ENCODE results near the gene HCN2. TPM values are rescaled to one million over a fixed set of nuclear protein-coding genes. Genes with fewer than 3 reads are reported as not detected.

Gene HCN2
- total and polyA plus RNA-seq, 12 donors: 0.74 to 9.1 (median 3.6) TPM

GRCh38 chr19:577439-578392 lies 12.0 kb upstream of the HCN2 start:
- no peak for TF ChIP-seq POLR2A (IDR thresholded peaks at IDR 0.05)
- TF ChIP-seq, protein P1, sequence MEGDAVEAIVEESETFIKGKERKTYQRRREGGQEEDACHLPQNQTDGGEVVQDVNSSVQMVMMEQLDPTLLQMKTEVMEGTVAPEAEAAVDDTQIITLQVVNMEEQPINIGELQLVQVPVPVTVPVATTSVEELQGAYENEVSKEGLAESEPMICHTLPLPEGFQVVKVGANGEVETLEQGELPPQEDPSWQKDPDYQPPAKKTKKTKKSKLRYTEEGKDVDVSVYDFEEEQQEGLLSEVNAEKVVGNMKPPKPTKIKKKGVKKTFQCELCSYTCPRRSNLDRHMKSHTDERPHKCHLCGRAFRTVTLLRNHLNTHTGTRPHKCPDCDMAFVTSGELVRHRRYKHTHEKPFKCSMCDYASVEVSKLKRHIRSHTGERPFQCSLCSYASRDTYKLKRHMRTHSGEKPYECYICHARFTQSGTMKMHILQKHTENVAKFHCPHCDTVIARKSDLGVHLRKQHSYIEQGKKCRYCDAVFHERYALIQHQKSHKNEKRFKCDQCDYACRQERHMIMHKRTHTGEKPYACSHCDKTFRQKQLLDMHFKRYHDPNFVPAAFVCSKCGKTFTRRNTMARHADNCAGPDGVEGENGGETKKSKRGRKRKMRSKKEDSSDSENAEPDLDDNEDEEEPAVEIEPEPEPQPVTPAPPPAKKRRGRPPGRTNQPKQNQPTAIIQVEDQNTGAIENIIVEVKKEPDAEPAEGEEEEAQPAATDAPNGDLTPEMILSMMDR (IDR thresholded peaks at IDR 0.05): no peak
- peaks cover 0 to 26% of the 10 kb centered on the region in 2 donors for H3K36me3 ChIP-seq (replicated peaks in 1 of 2)
- DNase-seq: no peak
- peak overlapping the region in 3 of 5 donors; percentile 89 to 97 (median 94) for H3K27ac ChIP-seq
- no peaks in the 10 kb centered on the region for H3K27me3 ChIP-seq
- intact Hi-C loops (cut with DNase I): no loop called here
- H3K4me3 ChIP-seq: no peak overlapping the region
- H3K4me1 ChIP-seq (replicated peaks in 1 of 2): peaks cover 54 to 58% of the 10 kb centered on the region in 2 donors
- no peaks in the 10 kb centered on the region for H3K9me3 ChIP-seq (replicated peaks in 1 of 3)
- 84 to 90% (median 86%) methylated on average over 19 to 66 of the region's 66 CpGs for WGBS, 4 donors

GRCh38 chr19:579111-579841 lies 10.4 kb upstream of the HCN2 start:
- TF ChIP-seq, protein P1 (IDR thresholded peaks at IDR 0.05): no peak
- no peak for TF ChIP-seq POLR2A (IDR thresholded peaks at IDR 0.05)
- H3K27me3 ChIP-seq: no peaks in the 10 kb centered on the region
- H3K4me1 ChIP-seq (replicated peaks in 1 of 2): peaks cover 57 to 63% of the 10 kb centered on the region in 2 donors
- peaks cover 0 to 35% of the 10 kb centered on the region in 2 donors for H3K36me3 ChIP-seq (replicated peaks in 1 of 2)
- intact Hi-C loops (cut with DNase I): no loop called here
- no peak overlapping the region for H3K4me3 ChIP-seq
- WGBS, 4 donors: 82 to 89% (median 85%) methylated on average over 18 to 46 of the region's 46 CpGs
- peak in 1 of 7 donors; percentile 38 for DNase-seq
- peak overlapping the region in 1 of 5 donors; percentile 27 for H3K27ac ChIP-seq
- H3K9me3 ChIP-seq (replicated peaks in 1 of 3): no peaks in the 10 kb centered on the region

- DNase-seq: no peak
- no peak for TF ChIP-seq POLR2A (IDR thresholded peaks at IDR 0.05)
- TF ChIP-seq, protein P1 (IDR thresholded peaks at IDR 0.05): no peak
- no peaks in the 10 kb centered on the region for H3K27me3 ChIP-seq
- no peak overlapping the region for H3K4me3 ChIP-seq
- H3K9me3 ChIP-seq (replicated peaks in 1 of 3): no peaks in the 10 kb centered on the region
- H3K36me3 ChIP-seq (replicated peaks in 1 of 2): peaks cover 0 to 35% of the 10 kb centered on the region in 2 donors
- H3K27ac ChIP-seq: peak overlapping the region in 1 of 5 donors; percentile 27
- H3K4me1 ChIP-seq (replicated peaks in 1 of 2): peaks cover 53 to 62% of the 10 kb centered on the region in 2 donors
- 77 to 93% (median 85%) methylated on average over 8 to 11 of the region's 11 CpGs for WGBS, 4 donors
- intact Hi-C loops (cut with DNase I): no loop called here
Observed at GRCh38 chr19:579842-580155, 9.9 kb upstream of the HCN2 start.

DNA sequence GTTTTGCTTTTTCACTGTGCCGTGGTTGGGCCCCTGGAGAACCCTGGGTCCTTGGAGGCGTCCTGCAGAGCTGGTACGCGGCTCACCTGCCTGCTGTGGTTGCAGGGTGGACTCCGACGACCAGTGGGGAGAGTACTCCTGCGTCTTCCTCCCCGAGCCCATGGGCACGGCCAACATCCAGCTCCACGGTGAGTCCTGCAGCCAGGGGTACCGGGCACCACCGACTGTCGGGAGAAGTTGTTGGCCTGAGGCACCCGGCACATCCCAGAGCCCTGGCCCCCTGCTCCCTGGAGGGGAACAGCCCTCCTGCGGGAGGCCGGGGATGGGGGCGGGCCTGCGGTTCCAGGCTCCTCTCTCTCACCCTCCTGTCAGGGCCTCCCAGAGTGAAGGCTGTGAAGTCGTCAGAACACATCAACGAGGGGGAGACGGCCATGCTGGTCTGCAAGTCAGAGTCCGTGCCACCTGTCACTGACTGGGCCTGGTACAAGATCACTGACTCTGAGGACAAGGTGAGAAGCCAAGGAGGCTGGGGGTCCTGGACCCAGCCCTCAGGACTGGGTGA lies 9.3 kb upstream of the HCN2 start:
- Histone ChIP-seq H3K4me3 (no peak overlapping the region), H3K27me3 (no peaks in the 10 kb centered on the region), H3K27ac (peak overlapping the region in 1 of 5 donors; percentile 27), H3K4me1 (replicated peaks in 1 of 2) (peaks cover 48 to 56% of the 10 kb centered on the region in 2 donors), H3K9me3 (replicated peaks in 1 of 3) (no peaks in the 10 kb centered on the region), H3K36me3 (replicated peaks in 1 of 2) (peaks cover 0 to 35% of the 10 kb centered on the region in 2 donors)
- DNase-seq: no peak
- WGBS, 4 donors: 68 to 88% (median 78%) methylated on average over 4 to 22 of the region's 22 CpGs
- no peak for TF ChIP-seq POLR2A (IDR thresholded peaks at IDR 0.05)
- TF ChIP-seq, protein P1 (IDR thresholded peaks at IDR 0.05): no peak
- intact Hi-C loops (cut with DNase I): no loop called here
